CD4-positive, alpha-beta T cell treated with Interleukin-15 for 1 hour (primary cell): ENCODE results near the gene SEMA4D.

Source experiments
- DNase-seq: peaks from one replicate; pipeline ENCODE4 v3.0.0-alpha.2; 2020

Gene SEMA4D

GRCh38 chr9:89497978-89498851, at the start of gene SEMA4D:
Gene SEMA4D (minus strand): TSS chr9:89498113. CDS start chr9:89405456, 92,657 bp downstream.
- peak; percentile 62 for DNase-seq

GRCh38 chr9:89547000-89547399, 49.1 kb upstream of the SEMA4D start:
- DNase-seq = no peak

- DNase-seq = no peak
Measured at GRCh38 chr9:89544279-89544661, 46.4 kb upstream of the SEMA4D start.

- no peak for DNase-seq
Measured at GRCh38 chr9:89543621-89544278, 45.8 kb upstream of the SEMA4D start.

GRCh38 chr9:89543111-89543510, 45.2 kb upstream of the SEMA4D start:
- no peak for DNase-seq

GRCh38 chr9:89542401-89543021, 44.6 kb upstream of the SEMA4D start:
- DNase-seq = no peak

- DNase-seq = peak; percentile 40
Measured at GRCh38 chr9:89541798-89542197, 43.9 kb upstream of the SEMA4D start.

GRCh38 chr9:89539374-89539773, 41.5 kb upstream of the SEMA4D start:
- no peak for DNase-seq

GRCh38 chr9:89538871-89539270, 41.0 kb upstream of the SEMA4D start:
- no peak for DNase-seq

- DNase-seq = no peak
Measured at GRCh38 chr9:89537166-89537565, 39.3 kb upstream of the SEMA4D start.

- DNase-seq = no peak
Measured at GRCh38 chr9:89536600-89536999, 38.7 kb upstream of the SEMA4D start.

GRCh38 chr9:89536145-89536574, 38.2 kb upstream of the SEMA4D start:
- no peak for DNase-seq

GRCh38 chr9:89535461-89535860, 37.5 kb upstream of the SEMA4D start:
- DNase-seq = no peak

- DNase-seq = no peak
Measured at GRCh38 chr9:89534515-89535287, 36.8 kb upstream of the SEMA4D start.

- no peak for DNase-seq
Measured at GRCh38 chr9:89533411-89534095, 35.6 kb upstream of the SEMA4D start.

GRCh38 chr9:89532944-89533343, 35.0 kb upstream of the SEMA4D start:
- no peak for DNase-seq

GRCh38 chr9:89532478-89532877, 34.6 kb upstream of the SEMA4D start:
- DNase-seq = no peak

- DNase-seq = no peak
Measured at GRCh38 chr9:89531766-89532165, 33.9 kb upstream of the SEMA4D start.

- no peak for DNase-seq
Measured at GRCh38 chr9:89530726-89531125, 32.8 kb upstream of the SEMA4D start.

- no peak for DNase-seq
Measured at GRCh38 chr9:89529243-89530035, 31.5 kb upstream of the SEMA4D start.

GRCh38 chr9:89528540-89528939, 30.6 kb upstream of the SEMA4D start:
- no peak for DNase-seq

GRCh38 chr9:89528131-89528530, 30.2 kb upstream of the SEMA4D start:
- no peak for DNase-seq
